Fibroblast of lung (primary cell): Measurements from ENCODE around the gene NUP214.

ENCODE experiments used
- EZH2 ChIP-seq: IDR thresholded peaks from 2 replicates; pipeline ENCODE4 v1.5.1; 2012; ENCODE audit warnings: low read length, control low read depth, mild to moderate bottlenecking; ENCODE audit errors: missing control alignments
- TF ChIP-seq, protein P1 (sequence below), 2 donors: IDR thresholded peaks in 1 of 2; conservative IDR thresholded peaks in 1 of 2; 1 replicate in 1 of 2; 2 replicates in 1 of 2; pipeline ENCODE4 v1.5.1; 2011 to 2012; ENCODE audit warnings: low read length in 2 of 2, control low read depth in 1 of 2, inconsistent platforms in 1 of 2, low read depth in 1 of 2, mild to moderate bottlenecking in 1 of 2

DNA sequence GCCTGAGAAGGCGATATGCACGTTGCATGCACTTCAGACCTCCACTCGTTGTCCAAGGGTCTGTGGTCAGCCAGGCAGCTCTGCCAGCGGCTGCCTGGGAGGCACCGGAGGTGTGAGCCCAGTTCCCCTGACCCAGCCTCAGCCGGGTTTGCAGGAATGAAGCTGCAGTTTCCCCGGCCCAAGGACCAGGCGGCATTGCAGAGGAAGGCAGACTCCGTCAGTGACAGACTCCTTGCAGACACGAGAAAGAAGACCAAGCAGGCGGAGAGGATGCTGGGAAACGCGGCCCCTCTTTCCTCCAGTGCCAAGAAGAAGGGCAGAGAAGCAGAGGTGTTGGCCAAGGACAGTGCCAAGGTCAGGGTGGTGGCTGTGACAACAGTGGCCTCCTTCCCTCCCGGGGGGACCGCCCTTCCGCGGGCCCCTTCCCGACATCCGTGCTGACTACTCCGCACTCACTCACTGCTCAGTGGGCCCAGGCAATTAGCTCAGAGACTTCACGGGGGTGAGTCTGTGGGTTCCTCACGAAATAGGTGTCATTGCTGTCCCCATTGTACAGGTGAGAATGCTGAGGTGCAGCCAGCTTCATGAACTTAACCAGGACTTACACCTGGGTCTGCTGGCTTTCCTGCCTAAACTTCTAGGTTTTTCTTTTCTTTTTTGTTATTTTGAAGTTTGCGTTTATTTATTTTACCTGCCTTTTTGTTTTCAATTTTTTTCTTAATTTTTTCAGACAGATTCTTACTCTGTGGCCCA is 39.8 kb upstream of the NUP214 start:
- TF ChIP-seq, protein P1, sequence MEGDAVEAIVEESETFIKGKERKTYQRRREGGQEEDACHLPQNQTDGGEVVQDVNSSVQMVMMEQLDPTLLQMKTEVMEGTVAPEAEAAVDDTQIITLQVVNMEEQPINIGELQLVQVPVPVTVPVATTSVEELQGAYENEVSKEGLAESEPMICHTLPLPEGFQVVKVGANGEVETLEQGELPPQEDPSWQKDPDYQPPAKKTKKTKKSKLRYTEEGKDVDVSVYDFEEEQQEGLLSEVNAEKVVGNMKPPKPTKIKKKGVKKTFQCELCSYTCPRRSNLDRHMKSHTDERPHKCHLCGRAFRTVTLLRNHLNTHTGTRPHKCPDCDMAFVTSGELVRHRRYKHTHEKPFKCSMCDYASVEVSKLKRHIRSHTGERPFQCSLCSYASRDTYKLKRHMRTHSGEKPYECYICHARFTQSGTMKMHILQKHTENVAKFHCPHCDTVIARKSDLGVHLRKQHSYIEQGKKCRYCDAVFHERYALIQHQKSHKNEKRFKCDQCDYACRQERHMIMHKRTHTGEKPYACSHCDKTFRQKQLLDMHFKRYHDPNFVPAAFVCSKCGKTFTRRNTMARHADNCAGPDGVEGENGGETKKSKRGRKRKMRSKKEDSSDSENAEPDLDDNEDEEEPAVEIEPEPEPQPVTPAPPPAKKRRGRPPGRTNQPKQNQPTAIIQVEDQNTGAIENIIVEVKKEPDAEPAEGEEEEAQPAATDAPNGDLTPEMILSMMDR (conservative IDR thresholded peaks at IDR 0.05 in 1 of 2, IDR thresholded peaks at IDR 0.05 in 1 of 2; ENCODE audit: low read depth in 1 of 2, low read length in 2 of 2): no peak
- TF ChIP-seq EZH2: no peak
